NCI-H510A treated with DMSO at 0.1 percent for 48 hours (cell line): ENCODE data around the gene ST6GALNAC2.
"Not testable (repeated sequence)": the region's sequence is repeated elsewhere in the genome, so short reads cannot be mapped to it uniquely, and the experiment has no call there.

Source experiments
- DNase-seq: peaks from one replicate; lab custom pipeline; 2025; lab: John Stamatoyannopoulos, UW

ST6GALNAC2 gene

GRCh38 chr17:76539631-76540271, 45.9 kb downstream of the ST6GALNAC2 start, which contains the start of gene PRCD:
PRCD (plus strand) TSS chr17:76540044; CDS start chr17:76540142, 98 bp downstream.
- DNase-seq = no peak

- DNase-seq = no peak
These were observed 46.6 kb downstream of the ST6GALNAC2 start for GRCh38 chr17:76538941-76539570.

GRCh38 chr17:76538281-76538931, 47.3 kb downstream of the ST6GALNAC2 start:
- no peak for DNase-seq

GRCh38 chr17:76537578-76538280, 47.9 kb downstream of the ST6GALNAC2 start, which contains the start of gene CYGB:
CYGB (minus strand) TSS chr17:76537709; CDS start chr17:76537542, 167 bp downstream.
- DNase-seq = no peak

GRCh38 chr17:76537288-76537577, 48.4 kb downstream of the ST6GALNAC2 start:
- no peak for DNase-seq

GRCh38 chr17:76536511-76537287, 49.0 kb downstream of the ST6GALNAC2 start:
- DNase-seq = no peak

- no peak for DNase-seq
These were observed 49.7 kb downstream of the ST6GALNAC2 start for GRCh38 chr17:76535788-76536510.

GRCh38 chr17:76534831-76535732, 50.6 kb downstream of the ST6GALNAC2 start:
- DNase-seq = no peak

- not testable (repeated sequence) for DNase-seq
These were observed 51.9 kb downstream of the ST6GALNAC2 start for GRCh38 chr17:76533640-76534359.

GRCh38 chr17:76532072-76532651, 53.5 kb downstream of the ST6GALNAC2 start:
- no peak for DNase-seq

GRCh38 chr17:76531486-76532038, 54.1 kb downstream of the ST6GALNAC2 start:
- no peak for DNase-seq

- DNase-seq = no peak
These were observed 54.7 kb downstream of the ST6GALNAC2 start for GRCh38 chr17:76530811-76531485.

GRCh38 chr17:76530095-76530723, 55.5 kb downstream of the ST6GALNAC2 start:
- no peak for DNase-seq

GRCh38 chr17:76529224-76530094, 56.2 kb downstream of the ST6GALNAC2 start:
- no peak for DNase-seq

GRCh38 chr17:76528528-76529223, 57.0 kb downstream of the ST6GALNAC2 start:
- no peak for DNase-seq

GRCh38 chr17:76528156-76528527, 57.5 kb downstream of the ST6GALNAC2 start:
- no peak for DNase-seq
